Stimulated activated CD4-positive, alpha-beta T cell treated with anti-CD3 and anti-CD28 coated beads, TNF-alpha, amount 100 ng/mL, for 4 hours (primary cell): ENCODE results near the gene SGCA.

Experiments
- DNase-seq, 3 experiments: peaks; one replicate each; pipeline ENCODE4 v3.0.0-alpha.2; 2020; ENCODE audit warnings: low read depth in 3 of 3

The SGCA gene

DNA sequence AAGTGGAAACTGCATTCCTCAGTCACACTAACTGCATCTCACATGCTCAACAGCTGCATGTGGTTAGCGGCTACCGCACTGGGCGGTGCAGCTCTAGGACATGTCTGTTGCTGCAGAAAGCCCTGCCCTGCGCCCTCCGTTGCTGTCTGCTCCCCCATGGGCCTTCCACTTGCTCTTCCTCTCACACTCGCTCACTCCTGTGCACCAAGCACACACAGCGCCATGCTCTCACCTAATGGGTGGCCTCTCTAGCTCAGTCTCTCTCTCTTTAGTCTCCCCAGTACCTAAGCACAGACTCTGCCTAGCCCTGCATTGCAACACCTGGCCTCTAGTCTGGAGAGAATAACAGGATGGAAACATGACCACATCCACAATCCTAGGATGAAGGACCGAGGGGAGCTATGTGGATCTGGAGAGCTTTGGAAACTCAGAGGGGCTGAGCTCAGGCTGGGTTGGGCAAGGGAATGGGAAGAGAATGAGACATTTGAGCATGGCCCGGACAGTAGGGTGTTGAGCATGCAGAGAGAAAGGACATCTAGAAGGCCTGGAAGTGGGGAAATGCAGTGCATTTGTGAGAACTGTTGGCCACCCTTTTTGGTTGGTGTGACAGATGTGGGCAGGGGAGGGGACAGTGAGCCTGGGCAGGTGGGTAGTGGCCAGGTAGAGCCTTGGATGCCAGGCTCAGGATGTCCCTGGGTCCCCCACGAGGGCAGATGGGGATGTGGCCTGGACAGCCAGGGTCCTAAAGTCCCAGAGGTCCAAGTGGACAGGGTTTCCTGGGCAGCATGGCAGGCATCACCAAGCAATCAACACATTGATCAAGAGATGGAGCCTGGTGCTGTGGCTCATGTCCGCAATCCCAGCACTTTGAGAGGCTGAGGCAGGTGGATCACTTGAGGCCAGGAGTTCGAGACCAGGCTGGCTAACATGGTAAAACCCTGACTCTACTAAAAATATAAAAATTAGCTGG is 16.1 kb downstream of the SGCA start:
- DNase-seq: no peak

GRCh38 chr17:50182783-50183420 is 17.1 kb downstream of the SGCA start:
- DNase-seq: no peak

DNA sequence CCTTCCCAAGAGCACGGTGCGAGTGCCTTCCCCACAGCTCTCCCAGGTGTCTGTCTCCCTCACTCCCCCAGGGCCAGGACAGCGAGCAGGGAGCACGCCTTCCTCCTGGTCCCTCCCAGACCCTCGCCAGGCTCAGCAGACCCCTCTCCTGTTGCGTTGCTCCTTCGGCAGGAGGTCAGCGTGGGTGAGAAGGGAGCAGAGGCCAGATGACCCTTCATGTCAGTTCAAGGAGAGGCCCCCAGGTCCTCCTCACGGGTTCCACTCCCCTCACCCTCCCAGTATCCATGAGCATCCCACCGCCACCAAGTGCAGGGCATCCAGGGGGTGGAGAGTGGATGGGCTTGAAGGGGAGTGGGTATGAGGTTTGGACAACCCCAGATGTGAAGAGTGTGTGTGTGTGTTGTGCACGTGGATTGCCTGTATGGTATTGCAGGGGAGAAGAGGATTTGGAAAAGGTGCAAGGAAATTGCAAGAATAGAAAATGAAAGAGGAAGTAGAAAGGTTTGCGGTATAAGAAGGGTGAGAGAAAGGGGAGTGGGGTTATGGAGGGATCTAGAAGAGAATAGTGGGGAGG is 17.7 kb downstream of the SGCA start:
- no peak for DNase-seq

DNA sequence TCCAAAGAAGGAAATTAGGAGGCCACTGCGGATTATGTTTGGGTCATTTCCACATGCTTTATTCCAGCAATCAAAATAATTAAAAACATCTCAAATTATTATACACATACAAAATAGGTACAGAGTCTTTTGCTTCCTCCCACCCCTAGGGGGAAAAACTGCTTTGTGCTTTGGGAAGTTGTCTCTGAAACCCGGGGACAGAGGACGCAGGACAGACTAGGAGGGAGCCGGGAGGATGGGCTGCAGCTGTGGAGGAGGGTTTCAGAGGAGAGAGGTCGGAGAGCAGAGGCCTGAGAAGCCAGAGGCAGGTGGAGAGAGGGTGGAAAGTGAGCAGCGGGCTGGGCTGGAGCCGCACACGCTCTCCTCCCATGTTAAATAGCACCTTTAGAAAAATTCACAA is 18.3 kb downstream of the SGCA start:
- no peak for DNase-seq

- DNase-seq: no peak
These were observed 19.0 kb downstream of the SGCA start for GRCh38 chr17:50184611-50185398.

GRCh38 chr17:50185631-50186471 is 20.0 kb downstream of the SGCA start:
- no peak for DNase-seq

GRCh38 chr17:50186661-50187393 is 21.0 kb downstream of the SGCA start:
- no peak for DNase-seq

- DNase-seq: no peak
These were observed 21.6 kb downstream of the SGCA start for GRCh38 chr17:50187394-50187725.

DNA sequence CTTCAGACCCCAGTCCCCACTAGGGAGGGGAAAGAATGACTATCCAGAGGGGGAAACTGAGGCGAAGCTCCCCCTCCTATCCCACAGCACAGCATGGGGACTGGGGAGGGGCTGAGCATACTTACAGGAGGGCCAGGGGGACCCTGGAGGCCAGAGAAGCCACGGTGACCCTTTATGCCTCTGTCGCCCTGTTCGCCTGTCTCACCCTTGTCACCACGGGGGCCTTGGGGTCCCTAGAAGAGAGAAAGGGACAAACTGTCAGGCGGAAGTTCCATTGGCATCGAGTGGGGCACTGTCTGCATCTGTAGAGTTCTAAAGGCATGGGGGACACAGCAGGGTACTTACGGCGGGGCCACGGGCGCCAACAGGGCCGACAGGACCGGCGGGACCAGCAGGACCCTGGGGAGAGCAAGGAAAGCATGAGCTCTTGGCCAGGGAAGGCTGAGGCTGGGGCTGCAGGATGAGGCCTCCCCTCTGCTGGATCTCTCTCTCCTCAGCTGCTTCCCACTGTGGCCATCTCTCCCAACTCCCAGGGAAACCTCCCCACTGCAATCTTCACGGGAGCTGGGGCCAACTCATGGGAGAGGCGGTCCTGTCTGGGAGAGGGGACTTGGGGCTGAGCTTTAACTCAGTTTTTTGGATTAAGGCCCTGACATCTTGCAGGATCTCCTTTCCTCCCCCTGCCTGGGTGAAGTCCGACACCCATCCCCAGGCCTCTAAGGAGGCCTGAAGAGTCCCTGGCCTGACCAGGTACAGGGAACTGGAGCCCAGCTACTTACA is 22.1 kb downstream of the SGCA start:
- DNase-seq: no peak

GRCh38 chr17:50188531-50188920 is 22.7 kb downstream of the SGCA start:
- DNase-seq: no peak

DNA sequence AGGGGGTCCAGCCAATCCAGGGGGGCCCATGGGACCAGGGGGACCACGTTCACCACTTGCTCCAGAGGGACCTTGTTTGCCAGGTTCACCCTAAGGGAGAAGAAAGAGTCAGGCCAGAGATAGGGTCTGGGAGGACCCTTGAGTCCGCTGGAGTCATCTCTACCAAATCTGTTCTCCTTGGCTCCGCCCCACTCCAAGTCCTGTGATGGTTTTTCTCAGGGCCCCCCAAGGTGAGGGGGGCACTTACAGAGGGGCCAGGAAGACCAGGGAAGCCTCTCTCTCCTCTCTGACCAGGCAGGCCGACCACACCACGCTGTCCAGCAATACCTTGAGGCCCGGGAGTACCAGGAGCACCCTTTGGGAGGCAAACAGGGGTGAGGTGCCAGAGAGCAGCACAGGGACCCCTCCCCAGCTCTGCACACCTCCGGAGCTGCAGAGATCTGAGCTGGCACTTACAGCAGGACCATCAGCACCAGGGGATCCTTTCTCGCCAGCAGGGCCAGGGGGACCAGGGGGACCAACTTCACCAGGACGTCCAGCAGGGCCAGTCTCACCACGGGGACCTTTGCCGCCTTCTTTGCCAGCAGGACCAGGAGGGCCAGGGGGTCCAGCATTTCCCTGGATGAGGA is 23.2 kb downstream of the SGCA start:
- no peak for DNase-seq

DNA sequence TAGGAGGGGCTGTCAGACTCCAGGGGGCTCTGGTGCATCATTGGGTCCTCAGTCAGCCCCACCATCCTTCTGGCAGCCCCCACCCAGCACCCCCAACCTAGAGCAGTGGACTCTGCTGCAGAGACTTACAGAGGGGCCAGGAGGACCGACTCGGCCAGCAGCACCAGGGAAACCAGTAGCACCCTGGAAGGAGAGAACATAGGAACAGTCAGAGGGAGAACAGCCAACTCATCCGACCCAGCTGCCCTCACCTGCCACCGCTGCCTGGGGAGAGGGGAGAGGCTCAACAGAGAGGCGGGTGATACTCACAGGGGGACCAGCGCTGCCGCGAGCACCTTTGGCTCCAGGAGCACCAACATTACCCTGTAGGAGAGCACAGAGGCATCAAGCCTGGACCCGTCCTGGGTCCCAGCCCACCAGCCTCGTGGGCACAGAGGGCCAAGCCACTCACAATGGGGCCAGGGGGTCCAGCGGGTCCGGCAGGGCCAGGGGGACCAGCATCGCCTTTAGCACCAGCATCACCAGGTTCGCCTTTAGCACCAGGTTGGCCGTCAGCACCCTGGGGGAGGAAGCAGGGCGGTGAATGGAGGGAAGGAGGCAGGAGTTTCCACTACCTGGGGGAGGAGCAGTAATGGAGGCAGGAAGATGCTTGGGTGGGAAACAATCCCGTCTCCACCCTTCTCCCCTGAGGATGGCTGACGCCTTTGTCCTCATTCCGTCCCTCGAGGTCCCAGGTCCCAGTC is 23.9 kb downstream of the SGCA start:
- DNase-seq: no peak

DNA sequence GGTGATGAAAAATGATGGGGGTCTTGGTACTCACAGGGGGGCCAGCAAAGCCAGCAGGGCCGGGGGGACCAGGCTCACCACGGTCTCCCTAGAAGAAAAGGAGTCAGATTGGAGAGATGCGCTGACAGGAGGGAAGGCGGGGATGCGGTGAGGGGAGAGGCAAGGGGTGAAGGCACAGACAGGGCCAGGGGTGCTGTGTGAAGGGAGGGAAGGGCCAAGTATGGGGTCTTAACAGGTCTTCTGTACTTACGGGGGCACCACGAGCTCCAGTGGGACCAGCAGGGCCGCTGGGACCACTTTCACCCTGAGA is 24.4 kb downstream of the SGCA start:
- DNase-seq: no peak

DNA sequence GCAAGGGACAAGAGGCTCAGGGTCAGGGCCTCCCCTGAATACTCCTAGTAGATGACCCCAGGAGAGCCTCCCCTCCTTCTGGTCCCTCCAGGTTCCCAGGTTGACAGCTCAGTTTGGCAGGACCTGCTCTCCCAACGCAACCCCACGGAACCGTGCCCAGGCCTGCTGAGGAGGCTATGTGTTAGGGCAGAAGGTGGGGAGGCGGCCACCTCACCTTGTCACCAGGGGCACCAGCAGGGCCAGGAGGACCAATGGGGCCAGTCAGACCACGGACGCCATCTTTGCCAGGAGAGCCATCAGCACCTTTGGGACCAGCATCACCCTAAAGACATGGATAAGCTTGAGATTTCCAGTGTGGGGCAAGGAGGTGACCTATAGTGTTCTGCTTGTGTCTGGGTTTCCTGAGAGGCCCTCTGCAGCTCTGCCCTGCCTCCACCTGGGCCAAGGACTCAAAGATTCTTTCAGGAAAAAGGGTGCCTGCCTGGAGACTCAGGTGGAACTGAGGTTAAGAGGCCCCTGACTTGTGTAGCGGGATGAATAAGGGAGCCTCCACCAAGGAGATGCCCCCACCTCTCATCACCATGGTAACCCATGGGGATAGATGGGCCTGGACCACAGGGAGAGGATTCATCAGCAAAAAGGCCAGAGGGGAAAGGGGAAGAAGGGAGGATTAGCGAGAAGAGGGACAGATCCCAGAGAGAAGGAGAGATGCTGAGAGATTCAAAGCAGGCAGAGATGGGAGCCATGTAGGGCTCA is 25.0 kb downstream of the SGCA start:
- DNase-seq: no peak

DNA sequence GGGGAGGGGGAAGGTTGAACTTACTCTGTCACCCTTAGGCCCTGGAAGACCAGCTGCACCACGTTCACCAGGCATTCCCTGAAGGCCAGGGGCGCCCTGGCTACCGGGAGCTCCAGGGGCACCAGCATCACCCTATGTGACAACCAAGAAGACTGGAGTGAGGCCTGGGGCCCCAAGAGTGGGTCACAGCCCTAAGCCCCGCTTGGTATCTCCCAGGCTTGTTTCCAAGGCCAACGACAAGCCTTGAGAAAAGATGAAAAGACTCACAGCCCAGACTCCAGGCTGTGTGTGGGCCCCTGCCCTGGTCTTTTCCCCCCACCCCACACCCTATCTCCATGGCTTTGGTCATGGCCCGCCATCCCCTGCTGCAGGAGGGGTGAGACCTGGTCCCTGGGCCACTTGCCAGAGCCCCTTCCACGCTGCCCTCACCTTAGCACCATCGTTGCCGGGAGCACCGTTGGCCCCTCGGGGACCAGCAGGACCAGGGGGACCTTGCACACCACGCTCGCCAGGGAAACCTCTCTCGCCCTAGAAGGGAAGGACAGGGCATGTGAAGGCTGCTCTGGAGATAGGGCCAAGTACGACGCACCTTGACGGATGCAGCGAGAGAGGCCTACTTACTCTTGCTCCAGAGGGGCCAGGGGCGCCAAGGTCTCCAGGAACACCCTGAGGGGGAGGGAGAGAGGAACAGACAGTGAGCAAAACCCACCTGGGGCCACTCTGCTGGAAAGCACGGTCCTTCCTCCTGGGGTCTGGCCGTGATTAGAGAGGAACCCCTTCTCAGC is 25.7 kb downstream of the SGCA start:
- DNase-seq: no peak

- no peak for DNase-seq
These were observed 26.4 kb downstream of the SGCA start for GRCh38 chr17:50192144-50192617.
